ENCODE results near the gene LAYN.

DNA sequence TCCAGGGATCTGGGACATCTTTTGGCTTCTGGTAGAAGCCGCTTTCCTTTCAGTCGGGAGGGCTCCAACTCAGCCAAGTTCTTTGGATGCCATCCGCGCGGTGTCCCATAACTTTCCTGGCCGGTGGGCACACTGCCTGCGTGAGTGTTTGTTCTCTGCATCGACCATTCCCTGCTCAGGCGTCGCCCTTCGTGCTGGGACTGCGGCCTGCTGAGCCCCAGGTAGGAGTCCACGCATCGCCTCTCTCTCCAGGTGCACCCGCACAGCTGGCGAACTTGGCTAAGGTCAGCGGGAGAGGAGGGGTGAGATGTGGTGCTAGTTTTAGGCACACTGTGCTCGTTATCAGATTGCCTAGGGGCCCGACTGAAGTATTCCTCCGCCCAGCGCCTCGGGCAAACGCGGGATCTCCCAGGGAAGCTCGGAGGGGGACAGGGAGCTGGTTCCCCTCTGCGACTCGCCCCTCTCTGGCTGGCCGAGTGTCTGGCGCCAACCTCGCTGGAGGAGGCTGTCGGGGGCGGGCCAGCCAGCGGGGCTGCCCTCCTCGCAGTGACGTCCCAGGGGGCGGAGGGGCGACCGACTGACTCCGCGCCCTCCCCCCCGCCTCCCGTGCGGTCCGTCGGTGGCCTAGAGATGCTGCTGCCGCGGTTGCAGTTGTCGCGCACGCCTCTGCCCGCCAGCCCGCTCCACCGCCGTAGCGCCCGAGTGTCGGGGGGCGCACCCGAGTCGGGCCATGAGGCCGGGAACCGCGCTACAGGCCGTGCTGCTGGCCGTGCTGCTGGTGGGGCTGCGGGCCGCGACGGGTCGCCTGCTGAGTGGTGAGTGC lies at the start of gene LAYN:
- TF ChIP-seq SIN3A (IDR thresholded peaks at IDR 0.05; ENCODE audit: borderline replicate concordance in 2 of 2, control insufficient read depth in 1 of 2, low read depth in 2 of 2, low read length in 2 of 2) (no peak), ARID2 (IDR thresholded peaks at IDR 0.05) (no peak), MXI1 (IDR thresholded peaks at IDR 0.05; ENCODE audit: low read depth, low read length) (no peak), EZH2 (IDR thresholded peaks at IDR 0.05; ENCODE audit: borderline replicate concordance, low read depth, low read length) (no peak), CBFB (CRISPR knock-in tag; IDR thresholded peaks at IDR 0.05) (no peak), ZBTB17 (CRISPR knock-in tag; IDR thresholded peaks at IDR 0.05) (no peak), NR2F6 (CRISPR knock-in tag; IDR thresholded peaks at IDR 0.05) (no peak), ARID1B (IDR thresholded peaks at IDR 0.05) (no peak), RBM14 (IDR thresholded peaks at IDR 0.05; ENCODE audit: borderline replicate concordance, insufficient read depth, low read depth, low read length) (no peak), ETV5 (CRISPR knock-in tag; IDR thresholded peaks at IDR 0.05; ENCODE audit: low read depth) (no peak)
- TF ChIP-seq, protein P1, sequence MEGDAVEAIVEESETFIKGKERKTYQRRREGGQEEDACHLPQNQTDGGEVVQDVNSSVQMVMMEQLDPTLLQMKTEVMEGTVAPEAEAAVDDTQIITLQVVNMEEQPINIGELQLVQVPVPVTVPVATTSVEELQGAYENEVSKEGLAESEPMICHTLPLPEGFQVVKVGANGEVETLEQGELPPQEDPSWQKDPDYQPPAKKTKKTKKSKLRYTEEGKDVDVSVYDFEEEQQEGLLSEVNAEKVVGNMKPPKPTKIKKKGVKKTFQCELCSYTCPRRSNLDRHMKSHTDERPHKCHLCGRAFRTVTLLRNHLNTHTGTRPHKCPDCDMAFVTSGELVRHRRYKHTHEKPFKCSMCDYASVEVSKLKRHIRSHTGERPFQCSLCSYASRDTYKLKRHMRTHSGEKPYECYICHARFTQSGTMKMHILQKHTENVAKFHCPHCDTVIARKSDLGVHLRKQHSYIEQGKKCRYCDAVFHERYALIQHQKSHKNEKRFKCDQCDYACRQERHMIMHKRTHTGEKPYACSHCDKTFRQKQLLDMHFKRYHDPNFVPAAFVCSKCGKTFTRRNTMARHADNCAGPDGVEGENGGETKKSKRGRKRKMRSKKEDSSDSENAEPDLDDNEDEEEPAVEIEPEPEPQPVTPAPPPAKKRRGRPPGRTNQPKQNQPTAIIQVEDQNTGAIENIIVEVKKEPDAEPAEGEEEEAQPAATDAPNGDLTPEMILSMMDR (IDR thresholded peaks at IDR 0.05 in 2 of 3, conservative IDR thresholded peaks at IDR 0.05 in 1 of 3; ENCODE audit: insufficient read depth in 2 of 3, low read depth in 1 of 3, low read length in 3 of 3), result no peak
- TF ChIP-seq, protein P2, sequence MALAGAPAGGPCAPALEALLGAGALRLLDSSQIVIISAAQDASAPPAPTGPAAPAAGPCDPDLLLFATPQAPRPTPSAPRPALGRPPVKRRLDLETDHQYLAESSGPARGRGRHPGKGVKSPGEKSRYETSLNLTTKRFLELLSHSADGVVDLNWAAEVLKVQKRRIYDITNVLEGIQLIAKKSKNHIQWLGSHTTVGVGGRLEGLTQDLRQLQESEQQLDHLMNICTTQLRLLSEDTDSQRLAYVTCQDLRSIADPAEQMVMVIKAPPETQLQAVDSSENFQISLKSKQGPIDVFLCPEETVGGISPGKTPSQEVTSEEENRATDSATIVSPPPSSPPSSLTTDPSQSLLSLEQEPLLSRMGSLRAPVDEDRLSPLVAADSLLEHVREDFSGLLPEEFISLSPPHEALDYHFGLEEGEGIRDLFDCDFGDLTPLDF (CRISPR knock-in tag; IDR thresholded peaks at IDR 0.05), result no peak
- TF ChIP-seq, protein P3, sequence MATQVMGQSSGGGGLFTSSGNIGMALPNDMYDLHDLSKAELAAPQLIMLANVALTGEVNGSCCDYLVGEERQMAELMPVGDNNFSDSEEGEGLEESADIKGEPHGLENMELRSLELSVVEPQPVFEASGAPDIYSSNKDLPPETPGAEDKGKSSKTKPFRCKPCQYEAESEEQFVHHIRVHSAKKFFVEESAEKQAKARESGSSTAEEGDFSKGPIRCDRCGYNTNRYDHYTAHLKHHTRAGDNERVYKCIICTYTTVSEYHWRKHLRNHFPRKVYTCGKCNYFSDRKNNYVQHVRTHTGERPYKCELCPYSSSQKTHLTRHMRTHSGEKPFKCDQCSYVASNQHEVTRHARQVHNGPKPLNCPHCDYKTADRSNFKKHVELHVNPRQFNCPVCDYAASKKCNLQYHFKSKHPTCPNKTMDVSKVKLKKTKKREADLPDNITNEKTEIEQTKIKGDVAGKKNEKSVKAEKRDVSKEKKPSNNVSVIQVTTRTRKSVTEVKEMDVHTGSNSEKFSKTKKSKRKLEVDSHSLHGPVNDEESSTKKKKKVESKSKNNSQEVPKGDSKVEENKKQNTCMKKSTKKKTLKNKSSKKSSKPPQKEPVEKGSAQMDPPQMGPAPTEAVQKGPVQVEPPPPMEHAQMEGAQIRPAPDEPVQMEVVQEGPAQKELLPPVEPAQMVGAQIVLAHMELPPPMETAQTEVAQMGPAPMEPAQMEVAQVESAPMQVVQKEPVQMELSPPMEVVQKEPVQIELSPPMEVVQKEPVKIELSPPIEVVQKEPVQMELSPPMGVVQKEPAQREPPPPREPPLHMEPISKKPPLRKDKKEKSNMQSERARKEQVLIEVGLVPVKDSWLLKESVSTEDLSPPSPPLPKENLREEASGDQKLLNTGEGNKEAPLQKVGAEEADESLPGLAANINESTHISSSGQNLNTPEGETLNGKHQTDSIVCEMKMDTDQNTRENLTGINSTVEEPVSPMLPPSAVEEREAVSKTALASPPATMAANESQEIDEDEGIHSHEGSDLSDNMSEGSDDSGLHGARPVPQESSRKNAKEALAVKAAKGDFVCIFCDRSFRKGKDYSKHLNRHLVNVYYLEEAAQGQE (IDR thresholded peaks at IDR 0.05; ENCODE audit: borderline replicate concordance), result no peak
- TF ChIP-seq, protein P3 (CRISPR knock-in tag; IDR thresholded peaks at IDR 0.05; ENCODE audit: low read depth), result no peak

Measured in K562 (cell line).